Liver (tissue), 9 donors: ENCODE measurements around the gene VEPH1. TPM values are rescaled to one million over a fixed set of nuclear protein-coding genes. Genes with fewer than 3 reads are reported as not detected.

ENCODE experiments used
- DNase-seq: peaks from one replicate; pipeline ENCODE4 v3.0.0-alpha.2; 2017; ENCODE audit warnings: low spot score
- H3K27ac ChIP-seq, 2 donors: one replicate each; pipeline ENCODE4 v1.7.0; 2013; ENCODE audit warnings: inconsistent platforms in 2 of 2, low read length in 2 of 2, control low read depth in 1 of 2, low read depth in 1 of 2, mild to moderate bottlenecking in 1 of 2
- H3K27me3 ChIP-seq, 4 donors: one replicate each; pipeline versions ENCODE4 v1.6.1 to v1.7.0; 2013; ENCODE audit warnings: low read length in 3 of 4, inconsistent platforms in 1 of 4, mild to moderate bottlenecking in 1 of 4, moderate library complexity in 1 of 4; ENCODE audit not compliant: control insufficient read depth in 4 of 4, insufficient read depth in 4 of 4
- H3K36me3 ChIP-seq, 4 donors: one replicate each; pipeline versions ENCODE4 v1.6.1 to v1.7.0; 2013; ENCODE audit warnings: low read length in 3 of 4, mild to moderate bottlenecking in 3 of 4, low read depth in 1 of 4, moderate library complexity in 1 of 4; ENCODE audit not compliant: control insufficient read depth in 4 of 4, insufficient read depth in 3 of 4
- H3K4me1 ChIP-seq, 4 donors: one replicate each; pipeline versions ENCODE4 v1.6.1 to v1.7.0; 2013; ENCODE audit warnings: low read length in 3 of 4, mild to moderate bottlenecking in 3 of 4, moderate library complexity in 1 of 4; ENCODE audit not compliant: control insufficient read depth in 4 of 4, insufficient read depth in 4 of 4
- H3K4me3 ChIP-seq, 3 donors: one replicate each; pipeline versions ENCODE4 v1.6.1 to v1.7.0; 2013; ENCODE audit warnings: low read length in 3 of 3, control low read depth in 1 of 3, low read depth in 1 of 3, mild to moderate bottlenecking in 1 of 3
- H3K9ac ChIP-seq, 2 donors: one replicate each; pipeline ENCODE4 v1.7.0; 2013; ENCODE audit warnings: low read length in 2 of 2, mild to moderate bottlenecking in 2 of 2, moderate library complexity in 2 of 2, control low read depth in 1 of 2, low read depth in 1 of 2
- H3K9me3 ChIP-seq, 4 donors: one replicate each; pipeline versions ENCODE4 v1.6.1 to v1.7.0; 2013; ENCODE audit warnings: low read length in 3 of 4; ENCODE audit not compliant: control insufficient read depth in 4 of 4
- ATF3 ChIP-seq: IDR thresholded peaks from 2 replicates; pipeline ENCODE4 v1.6.1; 2016; ENCODE audit warnings: antibody characterized with exemption
- EGR1 ChIP-seq, 2 donors: IDR thresholded peaks; 2 replicates each; pipeline ENCODE4 v1.6.1; 2016 to 2018; ENCODE audit warnings: antibody characterized with exemption in 2 of 2, low read depth in 2 of 2
- FOXA1 ChIP-seq: IDR thresholded peaks from 2 replicates; pipeline ENCODE4 v1.6.1; 2016; ENCODE audit warnings: antibody characterized with exemption
- GABPA ChIP-seq, 2 donors: IDR thresholded peaks in 1 of 2; conservative IDR thresholded peaks in 1 of 2; 2 replicates each; pipeline ENCODE4 v1.6.1; 2016; ENCODE audit warnings: antibody characterized with exemption in 2 of 2, mild to moderate bottlenecking in 1 of 2, moderate library complexity in 1 of 2
- HNF4A ChIP-seq, 2 donors: conservative IDR thresholded peaks; 2 replicates each; pipeline ENCODE4 v1.6.1; 2016; ENCODE audit warnings: antibody characterized with exemption in 2 of 2, mild to moderate bottlenecking in 2 of 2
- HNF4G ChIP-seq: IDR thresholded peaks from 2 replicates; pipeline ENCODE4 v1.6.1; 2016; ENCODE audit warnings: antibody characterized with exemption
- MAX ChIP-seq: IDR thresholded peaks from 2 replicates; pipeline ENCODE4 v1.6.1; 2016; ENCODE audit warnings: antibody characterized with exemption
- NR2F2 ChIP-seq: IDR thresholded peaks from 2 replicates; pipeline ENCODE4 v1.6.1; 2016; ENCODE audit warnings: antibody characterized with exemption
- RAD21 ChIP-seq, 2 donors: IDR thresholded peaks; 2 replicates each; pipeline ENCODE4 v1.6.1; 2016; ENCODE audit warnings: antibody characterized with exemption in 2 of 2, mild to moderate bottlenecking in 2 of 2
- RXRA ChIP-seq, 2 donors: IDR thresholded peaks; 2 replicates each; pipeline ENCODE4 v1.6.1; 2017 to 2018; ENCODE audit warnings: antibody characterized with exemption in 2 of 2, mild to moderate bottlenecking in 1 of 2
- SP1 ChIP-seq: IDR thresholded peaks from 2 replicates; pipeline ENCODE4 v1.6.1; 2018; ENCODE audit warnings: antibody characterized with exemption, mild to moderate bottlenecking
- TAF1 ChIP-seq: conservative IDR thresholded peaks from 2 replicates; pipeline ENCODE4 v1.6.1; 2016; ENCODE audit warnings: antibody characterized with exemption, mild to moderate bottlenecking
- YY1 ChIP-seq: IDR thresholded peaks from 2 replicates; pipeline ENCODE4 v1.6.1; 2016; ENCODE audit warnings: antibody characterized with exemption, mild to moderate bottlenecking
- ZBTB33 ChIP-seq: IDR thresholded peaks from 2 replicates; pipeline ENCODE4 v1.6.1; 2016; ENCODE audit warnings: antibody characterized with exemption
- polyA plus RNA-seq, 2 donors: library from polyadenylated mRNA; stranded (reverse) in 1 of 2; unstranded in 1 of 2; fragments of 200-250 nt in 1 of 2; fragments of >200 nt in 1 of 2; fragmentation: Nextera tagmentation in 1 of 2; extraction: Ambion mirVana in 1 of 2; gene quantifications; one replicate each; pipeline versions ENCODE4 v1.2.1 to v1.2.3, GENCODE V29; 2013 to 2015
- total RNA-seq, 2 donors: library from RNA; depleted of rRNA; stranded (reverse); fragments of >200 nt; gene quantifications; one replicate each; pipeline ENCODE4 v1.2.3, GENCODE V29; 2014
- TF ChIP-seq, protein P1 (sequence below): fragments of 150-350 bp; IDR thresholded peaks from 2 replicates; pipeline ENCODE4 v1.5.1; 2017; ENCODE audit warnings: improper control_type of control experiment, low read depth, low read length; ENCODE audit not compliant: missing input control
- donor health status: healthy.
- donor health status: healthy.
- donor health status: healthy.
- donor health status: healthy.
- donor health status: healthy.

The VEPH1 gene
- total and polyA plus RNA-seq, 4 donors, result 0.60 to 3.3 (median 1.2) TPM

GRCh38 chr3:157523814-157524213 is 20.6 kb upstream of the VEPH1 start (continued):
- no peak for TF ChIP-seq FOXA1
- TF ChIP-seq RAD21 (IDR thresholded peaks at IDR 0.05), result no peak
- TF ChIP-seq ZBTB33, result no peak
- TF ChIP-seq SP1, result no peak
- no peak for TF ChIP-seq RXRA (IDR thresholded peaks at IDR 0.05)

DNA sequence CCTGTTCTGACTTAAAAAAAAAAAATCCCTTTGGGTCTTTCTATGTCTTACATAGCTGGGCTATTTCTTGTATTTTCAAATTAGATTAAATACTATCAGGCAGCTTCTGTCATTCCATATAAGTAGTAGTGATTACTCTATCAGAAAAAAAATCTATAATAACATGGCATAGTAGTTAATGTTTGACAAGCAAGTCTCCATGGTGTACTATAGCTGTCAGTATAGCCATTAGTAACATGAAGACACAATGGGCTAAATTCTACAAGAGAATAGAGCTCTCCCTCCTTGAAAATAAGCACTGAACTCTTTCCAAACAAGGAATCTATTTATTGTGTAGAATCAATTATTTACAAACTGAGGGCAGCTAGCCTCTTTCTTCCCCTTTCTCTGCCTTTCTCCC is 19.4 kb upstream of the VEPH1 start:
- no peak for DNase-seq
- Histone ChIP-seq H3K9ac (no peak overlapping the region), H3K4me3 (no peak overlapping the region)

More for the DNA sequence above, 19.4 kb upstream of the VEPH1 start:
- Histone ChIP-seq H3K36me3 (no peaks in the 10 kb centered on the region), H3K27me3 (no peaks in the 10 kb centered on the region), H3K4me1 (no peaks in the 10 kb centered on the region), H3K27ac (no peak overlapping the region), H3K9me3 (peaks cover 0 to 2% (median 0%) of the 10 kb centered on the region in 4 donors)
- TF ChIP-seq SP1 (no peak), NR2F2 (no peak), HNF4G (no peak), MAX (no peak), FOXA1 (no peak), HNF4A (conservative IDR thresholded peaks at IDR 0.05) (no peak), YY1 (no peak), RXRA (IDR thresholded peaks at IDR 0.05) (no peak), GABPA (IDR thresholded peaks at IDR 0.05 in 1 of 2, conservative IDR thresholded peaks at IDR 0.05 in 1 of 2) (no peak), ZBTB33 (no peak), TAF1 (no peak), RAD21 (IDR thresholded peaks at IDR 0.05) (no peak), ATF3 (no peak), EGR1 (IDR thresholded peaks at IDR 0.05; ENCODE audit: low read depth in 2 of 2) (no peak)
- TF ChIP-seq, protein P1, sequence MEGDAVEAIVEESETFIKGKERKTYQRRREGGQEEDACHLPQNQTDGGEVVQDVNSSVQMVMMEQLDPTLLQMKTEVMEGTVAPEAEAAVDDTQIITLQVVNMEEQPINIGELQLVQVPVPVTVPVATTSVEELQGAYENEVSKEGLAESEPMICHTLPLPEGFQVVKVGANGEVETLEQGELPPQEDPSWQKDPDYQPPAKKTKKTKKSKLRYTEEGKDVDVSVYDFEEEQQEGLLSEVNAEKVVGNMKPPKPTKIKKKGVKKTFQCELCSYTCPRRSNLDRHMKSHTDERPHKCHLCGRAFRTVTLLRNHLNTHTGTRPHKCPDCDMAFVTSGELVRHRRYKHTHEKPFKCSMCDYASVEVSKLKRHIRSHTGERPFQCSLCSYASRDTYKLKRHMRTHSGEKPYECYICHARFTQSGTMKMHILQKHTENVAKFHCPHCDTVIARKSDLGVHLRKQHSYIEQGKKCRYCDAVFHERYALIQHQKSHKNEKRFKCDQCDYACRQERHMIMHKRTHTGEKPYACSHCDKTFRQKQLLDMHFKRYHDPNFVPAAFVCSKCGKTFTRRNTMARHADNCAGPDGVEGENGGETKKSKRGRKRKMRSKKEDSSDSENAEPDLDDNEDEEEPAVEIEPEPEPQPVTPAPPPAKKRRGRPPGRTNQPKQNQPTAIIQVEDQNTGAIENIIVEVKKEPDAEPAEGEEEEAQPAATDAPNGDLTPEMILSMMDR, result no peak
